ENCODE results near the gene MPDZ. TPM values are rescaled to one million over a fixed set of nuclear protein-coding genes. Genes with fewer than 3 reads are reported as not detected.

Gene MPDZ
- polyA plus RNA-seq, 1 donor (not counting 4 experiments of a cell fraction or from before 2014, with no cell fraction given), result 9.0 TPM

GRCh38 chr9:13292782-13293181 lies 13.3 kb upstream of the MPDZ start:
- dilution Hi-C loops (cut with MboI; ENCODE audit: extremely low pct_ligation_motif_present, low sequenced_read_pairs), result no loop called here
- H3K4me3 ChIP-seq (ENCODE audit: control insufficient read depth in 2 of 3, extremely low read depth in 1 of 3, insufficient read depth in 2 of 3, low read depth in 1 of 3, low read length in 3 of 3), result no peak overlapping the region

DNA sequence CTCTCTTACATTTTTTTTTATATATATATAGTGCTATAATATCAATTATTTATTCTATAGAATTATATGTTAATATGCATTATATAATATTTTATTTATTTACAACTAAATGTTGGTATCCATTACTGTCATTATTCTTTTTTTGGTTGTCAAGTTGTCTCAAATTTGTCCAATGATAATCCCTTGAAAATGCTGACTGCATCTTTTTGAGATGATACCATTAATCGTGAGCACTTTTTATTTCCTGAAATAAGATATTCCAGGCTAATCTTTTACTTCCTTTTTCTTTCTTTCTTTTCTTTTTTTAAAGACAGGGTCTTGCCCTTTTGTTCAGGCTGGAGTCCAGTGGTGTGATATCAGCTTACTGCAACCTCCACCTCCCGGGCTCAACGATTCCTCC lies 12.7 kb upstream of the MPDZ start:
- H3K9ac ChIP-seq (ENCODE audit: control insufficient read depth, extremely low read depth, insufficient read depth, low read length), result no peak overlapping the region
- H3K27ac ChIP-seq (ENCODE audit: control insufficient read depth, insufficient read depth, low read length), result no peak overlapping the region
- H3K27me3 ChIP-seq (ENCODE audit: control insufficient read depth, extremely low read depth, insufficient read depth, low read length), result no peaks in the 10 kb centered on the region
- no peak for TF ChIP-seq EZH2 (IDR thresholded peaks at IDR 0.05; ENCODE audit: low read length)
- TF ChIP-seq, protein P1, sequence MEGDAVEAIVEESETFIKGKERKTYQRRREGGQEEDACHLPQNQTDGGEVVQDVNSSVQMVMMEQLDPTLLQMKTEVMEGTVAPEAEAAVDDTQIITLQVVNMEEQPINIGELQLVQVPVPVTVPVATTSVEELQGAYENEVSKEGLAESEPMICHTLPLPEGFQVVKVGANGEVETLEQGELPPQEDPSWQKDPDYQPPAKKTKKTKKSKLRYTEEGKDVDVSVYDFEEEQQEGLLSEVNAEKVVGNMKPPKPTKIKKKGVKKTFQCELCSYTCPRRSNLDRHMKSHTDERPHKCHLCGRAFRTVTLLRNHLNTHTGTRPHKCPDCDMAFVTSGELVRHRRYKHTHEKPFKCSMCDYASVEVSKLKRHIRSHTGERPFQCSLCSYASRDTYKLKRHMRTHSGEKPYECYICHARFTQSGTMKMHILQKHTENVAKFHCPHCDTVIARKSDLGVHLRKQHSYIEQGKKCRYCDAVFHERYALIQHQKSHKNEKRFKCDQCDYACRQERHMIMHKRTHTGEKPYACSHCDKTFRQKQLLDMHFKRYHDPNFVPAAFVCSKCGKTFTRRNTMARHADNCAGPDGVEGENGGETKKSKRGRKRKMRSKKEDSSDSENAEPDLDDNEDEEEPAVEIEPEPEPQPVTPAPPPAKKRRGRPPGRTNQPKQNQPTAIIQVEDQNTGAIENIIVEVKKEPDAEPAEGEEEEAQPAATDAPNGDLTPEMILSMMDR (optimal IDR thresholded peaks at IDR 0.05 in 1 of 3, IDR thresholded peaks at IDR 0.05 in 1 of 3, conservative IDR thresholded peaks at IDR 0.05 in 1 of 3; ENCODE audit: extremely low read depth in 1 of 3, insufficient read depth in 2 of 3, low read length in 3 of 3), result no peak
- DNase-seq (ENCODE audit: low read depth, low spot score), result no peak
- H3K4me3 ChIP-seq (ENCODE audit: control insufficient read depth in 2 of 3, extremely low read depth in 1 of 3, insufficient read depth in 2 of 3, low read depth in 1 of 3, low read length in 3 of 3), result no peak overlapping the region
- no peak for FAIRE-seq
- H3K36me3 ChIP-seq (ENCODE audit: control insufficient read depth in 2 of 2, extremely low read depth in 1 of 2, insufficient read depth in 2 of 2, low read length in 2 of 2), result no peaks in the 10 kb centered on the region
- H3K4me2 ChIP-seq (ENCODE audit: control insufficient read depth, extremely low read depth, insufficient read depth, low read depth, low read length), result no peak overlapping the region
- H3K9me3 ChIP-seq (ENCODE audit: control insufficient read depth, low read depth, low read length), result no peaks in the 10 kb centered on the region
- dilution Hi-C loops (cut with MboI; ENCODE audit: extremely low pct_ligation_motif_present, low sequenced_read_pairs), result no loop called here
- H3K4me1 ChIP-seq (ENCODE audit: control insufficient read depth, extremely low read depth, insufficient read depth, low read length), result no peaks in the 10 kb centered on the region
- H3K79me2 ChIP-seq (ENCODE audit: control insufficient read depth, insufficient read depth, low read length), result no peaks in the 10 kb centered on the region
- no peaks in the 10 kb centered on the region for H3K9me1 ChIP-seq (ENCODE audit: control insufficient read depth, extremely low read depth, insufficient read depth, low read length)
- H4K20me1 ChIP-seq (ENCODE audit: control insufficient read depth, extremely low read depth, insufficient read depth, low read length), result no peaks in the 10 kb centered on the region
- H2AFZ ChIP-seq (ENCODE audit: control insufficient read depth, low read length), result no peak overlapping the region

More at GRCh38 chr9:13292782-13293181, 13.3 kb upstream of the MPDZ start:
- no peak for FAIRE-seq
- Histone ChIP-seq H3K79me2 (ENCODE audit: control insufficient read depth, insufficient read depth, low read length) (no peaks in the 10 kb centered on the region), H3K27ac (ENCODE audit: control insufficient read depth, insufficient read depth, low read length) (no peak overlapping the region), H3K4me1 (ENCODE audit: control insufficient read depth, extremely low read depth, insufficient read depth, low read length) (no peaks in the 10 kb centered on the region), H3K27me3 (ENCODE audit: control insufficient read depth, extremely low read depth, insufficient read depth, low read length) (no peaks in the 10 kb centered on the region), H3K9ac (ENCODE audit: control insufficient read depth, extremely low read depth, insufficient read depth, low read length) (no peak overlapping the region), H4K20me1 (ENCODE audit: control insufficient read depth, extremely low read depth, insufficient read depth, low read length) (no peaks in the 10 kb centered on the region), H2AFZ (ENCODE audit: control insufficient read depth, low read length) (no peak overlapping the region), H3K4me2 (ENCODE audit: control insufficient read depth, extremely low read depth, insufficient read depth, low read depth, low read length) (no peak overlapping the region), H3K9me1 (ENCODE audit: control insufficient read depth, extremely low read depth, insufficient read depth, low read length) (no peaks in the 10 kb centered on the region), H3K36me3 (ENCODE audit: control insufficient read depth in 2 of 2, extremely low read depth in 1 of 2, insufficient read depth in 2 of 2, low read length in 2 of 2) (no peaks in the 10 kb centered on the region), H3K9me3 (ENCODE audit: control insufficient read depth, low read depth, low read length) (no peaks in the 10 kb centered on the region)
- TF ChIP-seq, protein P1 (optimal IDR thresholded peaks at IDR 0.05 in 1 of 3, IDR thresholded peaks at IDR 0.05 in 1 of 3, conservative IDR thresholded peaks at IDR 0.05 in 1 of 3; ENCODE audit: extremely low read depth in 1 of 3, insufficient read depth in 2 of 3, low read length in 3 of 3), result no peak
- TF ChIP-seq EZH2 (IDR thresholded peaks at IDR 0.05; ENCODE audit: low read length), result no peak
- no peak for DNase-seq (ENCODE audit: low read depth, low spot score)

Data from keratinocyte (primary cell).